Placental pericyte (primary cell): Measurements from ENCODE around the gene AGMAT. TPM values are rescaled to one million over a fixed set of nuclear protein-coding genes. Genes with fewer than 3 reads are reported as not detected.

Experiments used
- small RNA-seq: library from RNA; depleted of rRNA; stranded (forward); fragments of <200 nt; gene quantifications from one replicate; pipeline ENCODE3, GENCODE V24; 2012; ENCODE audit warnings: low replicate concordance
- total RNA-seq: library from RNA; depleted of rRNA; stranded (reverse); fragments of >200 nt; gene quantifications from 2 replicates; pipeline ENCODE4 v1.2.3, GENCODE V29; 2012

Gene AGMAT, protein sequence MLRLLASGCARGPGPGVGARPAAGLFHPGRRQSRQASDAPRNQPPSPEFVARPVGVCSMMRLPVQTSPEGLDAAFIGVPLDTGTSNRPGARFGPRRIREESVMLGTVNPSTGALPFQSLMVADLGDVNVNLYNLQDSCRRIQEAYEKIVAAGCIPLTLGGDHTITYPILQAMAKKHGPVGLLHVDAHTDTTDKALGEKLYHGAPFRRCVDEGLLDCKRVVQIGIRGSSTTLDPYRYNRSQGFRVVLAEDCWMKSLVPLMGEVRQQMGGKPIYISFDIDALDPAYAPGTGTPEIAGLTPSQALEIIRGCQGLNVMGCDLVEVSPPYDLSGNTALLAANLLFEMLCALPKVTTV
- total RNA-seq = 0.44 and 2.3 TPM in 2 replicates

DNA sequence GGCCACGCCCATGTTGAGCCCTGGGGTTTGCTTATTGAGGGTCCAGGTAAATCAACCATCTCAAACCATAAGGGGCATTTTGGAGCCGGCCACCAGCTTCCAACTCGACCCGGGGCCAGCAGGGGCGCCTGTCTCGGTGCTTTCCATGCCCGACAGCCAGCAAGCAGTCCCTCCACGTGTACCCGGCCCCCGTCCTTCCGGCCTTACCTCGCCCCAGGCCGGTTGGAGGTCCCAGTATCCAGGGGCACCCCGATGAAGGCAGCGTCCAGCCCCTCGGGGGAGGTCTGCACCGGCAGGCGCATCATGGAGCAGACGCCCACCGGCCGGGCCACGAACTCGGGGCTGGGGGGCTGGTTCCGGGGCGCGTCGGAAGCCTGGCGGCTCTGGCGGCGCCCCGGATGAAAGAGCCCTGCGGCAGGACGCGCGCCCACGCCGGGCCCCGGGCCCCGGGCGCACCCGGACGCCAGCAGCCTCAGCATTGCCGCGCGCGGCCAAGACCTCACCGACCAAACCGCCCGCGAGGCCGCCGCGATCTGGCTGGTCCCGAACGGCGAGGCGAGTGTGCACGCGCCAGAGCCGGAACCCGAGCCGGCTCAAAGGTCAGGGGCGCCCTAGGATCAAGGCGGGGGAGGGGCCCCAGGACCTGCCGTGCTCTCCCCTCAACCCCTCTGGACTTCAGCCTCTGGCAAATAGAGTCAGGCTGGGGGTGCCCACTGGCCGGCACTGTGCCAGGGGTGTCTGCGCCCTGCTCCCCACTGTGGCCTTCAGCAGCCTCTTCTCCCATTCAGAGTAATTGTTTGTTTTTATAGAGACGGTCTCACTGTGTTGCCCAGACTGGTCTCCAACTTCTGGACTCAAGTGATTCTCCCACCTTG, at the start of gene AGMAT:
Gene AGMAT, minus strand, starts transcription at position 563 of the 875 bp plus-strand sequence. Its CDS starts 84 bp downstream, at position 479.

DNA sequence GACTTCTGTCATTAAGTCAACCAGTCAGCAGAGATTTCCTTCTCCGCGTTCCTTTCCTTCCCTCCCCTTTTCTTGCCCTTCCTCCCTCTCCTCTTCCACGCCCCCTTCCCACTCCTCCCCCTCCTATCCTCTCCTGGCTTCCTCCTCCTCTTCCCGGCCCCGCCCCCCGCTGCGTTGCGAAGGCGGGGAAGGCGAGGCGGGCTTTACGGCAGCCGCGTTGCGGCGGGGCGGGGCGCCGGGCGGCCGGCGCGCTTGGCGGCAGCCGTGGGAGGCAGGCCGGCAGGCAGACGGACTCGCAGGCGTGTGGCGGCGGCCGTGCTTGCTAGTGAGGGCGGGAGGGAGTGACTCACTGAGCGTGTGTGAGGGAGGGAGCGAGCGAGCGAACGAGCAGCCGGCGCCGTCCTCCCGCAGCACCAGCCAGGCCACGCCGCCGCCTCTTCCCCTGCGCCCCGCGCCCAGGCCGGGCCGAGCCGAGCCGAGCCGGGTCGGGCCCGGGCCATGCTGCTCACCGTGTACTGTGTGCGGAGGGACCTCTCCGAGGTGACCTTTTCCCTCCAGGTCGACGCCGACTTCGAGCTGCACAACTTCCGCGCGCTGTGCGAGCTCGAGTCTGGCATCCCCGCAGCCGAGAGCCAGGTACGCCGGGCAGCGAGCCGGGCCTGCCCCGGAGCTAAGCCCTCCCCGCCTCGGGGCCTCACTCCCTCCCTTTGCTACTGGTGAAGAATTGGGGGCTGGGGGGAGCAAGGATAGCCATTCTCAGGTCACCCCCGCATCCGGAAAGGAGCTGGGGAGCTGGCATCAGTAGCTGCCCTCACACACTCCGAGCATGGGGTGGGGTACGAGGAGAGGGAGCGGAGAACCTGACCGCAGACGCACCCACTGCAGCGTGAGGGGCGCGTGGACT, 32.6 kb upstream of the AGMAT start, which contains the start of gene DDI2:
Gene DDI2, plus strand, starts transcription at position 286 of the 904 bp plus-strand sequence. Its CDS starts 213 bp downstream, at position 499.

DNA sequence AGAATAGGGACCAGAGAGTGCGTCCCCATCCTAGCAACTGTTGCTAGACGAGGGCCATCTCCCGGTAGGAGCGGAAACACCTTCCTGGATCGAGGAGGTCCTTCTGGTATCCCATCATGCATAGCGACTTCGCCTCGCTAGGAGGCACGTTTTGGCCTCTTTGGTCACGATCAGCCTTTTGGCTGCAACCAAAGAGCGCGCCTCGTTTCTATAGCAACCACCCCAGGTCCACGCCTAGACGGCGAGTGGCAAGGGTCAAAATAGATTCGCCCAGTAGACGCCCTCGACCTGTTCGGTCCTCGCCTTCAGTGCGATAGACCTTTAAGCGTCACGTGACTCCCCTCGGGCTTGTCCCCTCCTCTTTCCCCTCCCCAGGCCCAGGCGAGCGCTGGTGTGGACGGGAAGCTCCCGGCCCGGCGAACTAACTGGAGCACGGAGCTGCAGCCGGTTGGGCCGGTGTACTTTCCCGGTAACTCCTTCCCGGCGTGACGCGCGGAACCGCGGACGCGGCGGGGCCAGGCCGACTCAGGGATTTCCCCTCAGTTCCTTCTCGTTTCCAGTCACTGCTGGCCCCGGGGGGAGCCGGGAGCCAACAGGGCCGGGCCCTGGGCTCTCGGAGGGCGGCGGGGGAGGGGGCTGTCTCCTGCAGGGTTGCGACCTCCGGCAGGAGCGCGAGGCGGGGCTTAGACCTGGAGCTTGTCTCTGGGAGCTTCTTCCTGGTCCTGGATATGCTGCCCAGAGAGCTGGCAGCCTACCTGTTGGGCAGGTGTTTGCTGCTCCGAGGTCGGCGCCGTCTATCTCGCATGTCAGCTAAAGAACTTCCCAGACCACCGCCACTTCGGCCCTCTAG, 58.1 kb downstream of the AGMAT start, which contains the start of gene DNAJC16:
Gene DNAJC16, plus strand, starts transcription at position 359 of the 850 bp plus-strand sequence. CDS start 2,258 bp downstream, outside the sequence.

DNA sequence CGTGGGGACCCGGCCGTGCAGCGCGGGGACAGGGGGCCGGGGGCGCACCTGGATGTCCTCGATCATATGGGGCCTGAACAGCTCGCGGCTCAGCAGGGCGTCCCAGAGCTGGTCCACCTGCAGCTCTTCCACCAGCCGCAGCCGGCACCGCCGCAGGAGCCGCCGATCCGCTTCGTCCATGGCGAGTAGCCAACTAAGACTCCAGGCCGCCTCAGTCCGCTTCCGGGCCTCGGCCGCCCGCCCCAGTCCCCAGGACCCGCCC, 60.9 kb downstream of the AGMAT start, which contains the start of gene CASP9:
Gene CASP9, minus strand, starts transcription at position 195 of the 262 bp plus-strand sequence. Its CDS starts 15 bp downstream, at position 180.

Small RNA genes lying within 50 kb of the gene (small RNA-seq; reads per million reads assigned to genes)
- not detected for gene CD24P1
- gene RNU7-179P = not detected
- gene SCARNA21B = 0.75 reads per million, percentile 33 among the genes with 10 or more reads in this experiment

Other genes starting within 250 kb of the AGMAT start
- 27.8 and 135 TPM in 2 replicates for gene EFHD2, start 175.2 kb downstream of the AGMAT start, total RNA-seq
- gene CTRC, start 146.6 kb downstream of the AGMAT start, total RNA-seq = not detected in 2 replicates
- 0.44 TPM in 1 of 2 replicates, not detected in the other for gene CELA2A, start 128.3 kb downstream of the AGMAT start, total RNA-seq
- not detected in 2 replicates for gene CELA2B, start 108.9 kb downstream of the AGMAT start, total RNA-seq
- gene CASP9, start 60.8 kb downstream of the AGMAT start, total RNA-seq = 8.0 and 9.8 TPM in 2 replicates
- gene DNAJC16, start 58.2 kb downstream of the AGMAT start, total RNA-seq = 20.0 and 23.4 TPM in 2 replicates
- 19.0 and 25.5 TPM in 2 replicates for gene DDI2, start 32.4 kb upstream of the AGMAT start, total RNA-seq
- 62.7 and 95.0 TPM in 2 replicates for gene PLEKHM2, start 99.3 kb upstream of the AGMAT start, total RNA-seq
- 0.22 and 0.43 TPM in 2 replicates for gene SLC25A34, start 151.2 kb upstream of the AGMAT start, total RNA-seq
- not detected in 2 replicates for gene TMEM82, start 157.4 kb upstream of the AGMAT start, total RNA-seq
- gene FBLIM1, start 173.7 kb upstream of the AGMAT start, total RNA-seq = 152 and 186 TPM in 2 replicates
- gene UQCRHL, start 222.6 kb upstream of the AGMAT start, total RNA-seq = 0.72 and 2.0 TPM in 2 replicates